Measurements from ENCODE around the gene NUAK1.

NUAK1 gene

DNA sequence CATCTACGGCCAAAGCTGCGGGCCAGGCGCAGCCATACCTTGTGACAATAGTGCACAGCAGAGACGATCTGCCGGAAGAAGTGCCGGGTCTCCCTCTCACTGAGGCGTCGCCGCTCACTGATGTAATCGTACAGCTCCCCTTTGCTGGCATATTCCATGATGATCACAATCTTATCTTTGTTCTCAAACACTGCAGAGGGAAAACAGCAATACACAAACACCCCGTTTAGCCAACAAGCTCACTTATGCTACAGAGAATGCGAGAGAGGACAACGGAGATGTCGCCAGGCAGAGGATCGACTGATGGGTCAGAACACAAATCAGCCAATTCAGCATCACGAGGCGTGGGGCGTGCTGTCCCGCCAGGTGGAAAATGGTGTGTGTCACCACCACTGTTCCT lies 52.1 kb downstream of the NUAK1 start:
- H3K4me3 ChIP-seq (IDR thresholded peaks at IDR 0.05; ENCODE audit: insufficient read depth, low read depth, low read length) = no peak overlapping the region
- TF ChIP-seq CTCF (conservative IDR thresholded peaks at IDR 0.05; ENCODE audit: low read depth, low read length) = no peak
- no peaks in the 10 kb centered on the region for H4K20me1 ChIP-seq (ENCODE audit: insufficient read depth)
- no peak overlapping the region for H2AFZ ChIP-seq (ENCODE audit: low read depth)
- H3K36me3 ChIP-seq (ENCODE audit: insufficient read depth) = 0 out of 2 replicates have a peak, but pooled peaks cover 2% of the 10 kb centered on the region
- no peak overlapping the region for H3K4me2 ChIP-seq
- H3K9ac ChIP-seq = no peak overlapping the region
- H3K79me2 ChIP-seq (ENCODE audit: insufficient read depth, low read depth) = no peaks in the 10 kb centered on the region
- H3K27ac ChIP-seq = no peak overlapping the region
- H3K4me1 ChIP-seq (ENCODE audit: low read depth, poor library complexity, severe bottlenecking) = no peaks in the 10 kb centered on the region
- no peaks in the 10 kb centered on the region for H3K27me3 ChIP-seq (ENCODE audit: insufficient read depth, low read depth)

GRCh38 chr12:106085213-106085612 lies 53.5 kb downstream of the NUAK1 start:
- H3K27me3 ChIP-seq (ENCODE audit: insufficient read depth, low read depth) = no peaks in the 10 kb centered on the region
- H3K4me1 ChIP-seq (ENCODE audit: low read depth, poor library complexity, severe bottlenecking) = no peaks in the 10 kb centered on the region
- no peak overlapping the region for H3K4me2 ChIP-seq
- no peaks in the 10 kb centered on the region for H3K79me2 ChIP-seq (ENCODE audit: insufficient read depth, low read depth)
- H3K4me3 ChIP-seq (IDR thresholded peaks at IDR 0.05; ENCODE audit: insufficient read depth, low read depth, low read length) = no peak overlapping the region
- no peak overlapping the region for H2AFZ ChIP-seq (ENCODE audit: low read depth)
- no peak for TF ChIP-seq CTCF (conservative IDR thresholded peaks at IDR 0.05; ENCODE audit: low read depth, low read length)
- 0 out of 2 replicates have a peak, but pooled peaks cover 2% of the 10 kb centered on the region for H3K36me3 ChIP-seq (ENCODE audit: insufficient read depth)
- H3K27ac ChIP-seq = no peak overlapping the region
- H3K9ac ChIP-seq = no peak overlapping the region
- no peaks in the 10 kb centered on the region for H4K20me1 ChIP-seq (ENCODE audit: insufficient read depth)

DNA sequence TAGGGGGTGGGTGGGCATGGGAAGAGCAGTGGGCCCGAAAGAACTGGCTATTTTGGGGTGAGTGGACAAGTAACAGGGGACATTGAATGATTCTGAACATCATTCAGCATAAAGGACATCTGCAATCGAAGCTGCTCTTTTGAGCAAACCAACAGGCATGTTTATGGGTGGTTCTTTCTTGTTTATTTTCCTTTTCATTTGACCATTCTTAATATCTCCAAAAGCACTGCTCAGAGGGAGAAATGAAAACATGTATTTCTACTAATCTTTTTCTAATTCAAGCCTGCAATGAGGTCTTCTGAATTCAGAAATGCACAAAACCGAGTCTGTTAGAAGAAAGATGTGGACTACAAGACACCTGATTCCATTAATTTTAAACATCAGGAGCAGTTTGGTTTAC lies 54.0 kb downstream of the NUAK1 start:
- no peaks in the 10 kb centered on the region for H3K27me3 ChIP-seq (ENCODE audit: insufficient read depth, low read depth)
- TF ChIP-seq CTCF (conservative IDR thresholded peaks at IDR 0.05; ENCODE audit: low read depth, low read length) = no peak
- H3K4me1 ChIP-seq (ENCODE audit: low read depth, poor library complexity, severe bottlenecking) = no peaks in the 10 kb centered on the region
- no peak overlapping the region for H3K27ac ChIP-seq
- H4K20me1 ChIP-seq (ENCODE audit: insufficient read depth) = no peaks in the 10 kb centered on the region
- H3K4me2 ChIP-seq = no peak overlapping the region
- H3K36me3 ChIP-seq (ENCODE audit: insufficient read depth) = 0 out of 2 replicates have a peak, but pooled peaks cover 2% of the 10 kb centered on the region
- H3K79me2 ChIP-seq (ENCODE audit: insufficient read depth, low read depth) = no peaks in the 10 kb centered on the region
- no peak overlapping the region for H3K4me3 ChIP-seq (IDR thresholded peaks at IDR 0.05; ENCODE audit: insufficient read depth, low read depth, low read length)
- H2AFZ ChIP-seq (ENCODE audit: low read depth) = no peak overlapping the region
- H3K9ac ChIP-seq = no peak overlapping the region

DNA sequence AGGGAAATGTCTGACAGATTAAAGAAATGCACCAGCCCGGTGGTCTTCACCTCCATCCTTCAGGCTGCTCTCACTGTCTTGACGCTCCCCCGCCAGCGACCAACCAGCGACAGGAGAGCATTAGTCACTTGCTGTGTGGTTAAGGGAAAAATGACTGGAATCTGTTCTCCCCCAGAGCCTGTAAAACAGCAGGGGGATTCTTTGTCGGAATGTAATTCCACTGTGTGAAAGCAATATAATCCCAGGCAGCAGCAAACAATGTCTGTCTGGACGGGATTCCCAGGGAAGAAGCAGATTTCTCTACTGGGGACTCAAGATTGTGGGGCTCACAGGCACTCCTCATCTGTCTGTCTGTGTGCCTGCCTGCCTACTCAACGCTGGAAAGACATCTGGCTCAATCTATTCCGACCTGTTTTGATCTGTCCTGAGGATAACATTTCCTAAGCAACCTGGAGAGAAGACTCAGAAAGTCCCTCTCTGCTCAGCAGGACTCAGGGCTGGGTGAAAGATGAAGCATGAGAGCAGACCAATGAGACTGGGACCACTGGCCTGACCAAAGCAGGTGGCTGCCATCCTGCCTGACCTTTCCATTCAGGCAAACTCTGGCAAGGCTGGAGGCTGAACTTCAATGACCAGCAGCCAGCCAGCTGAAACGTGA lies 54.6 kb downstream of the NUAK1 start:
- no peak overlapping the region for H3K27ac ChIP-seq
- H3K9ac ChIP-seq = no peak overlapping the region
- H2AFZ ChIP-seq (ENCODE audit: low read depth) = no peak overlapping the region
- no peak overlapping the region for H3K4me2 ChIP-seq
- no peaks in the 10 kb centered on the region for H4K20me1 ChIP-seq (ENCODE audit: insufficient read depth)
- H3K36me3 ChIP-seq (ENCODE audit: insufficient read depth) = 0 out of 2 replicates have a peak, but pooled peaks cover 2% of the 10 kb centered on the region
- H3K4me1 ChIP-seq (ENCODE audit: low read depth, poor library complexity, severe bottlenecking) = no peaks in the 10 kb centered on the region
- TF ChIP-seq CTCF (conservative IDR thresholded peaks at IDR 0.05; ENCODE audit: low read depth, low read length) = no peak
- no peak overlapping the region for H3K4me3 ChIP-seq (IDR thresholded peaks at IDR 0.05; ENCODE audit: insufficient read depth, low read depth, low read length)
- no peaks in the 10 kb centered on the region for H3K79me2 ChIP-seq (ENCODE audit: insufficient read depth, low read depth)
- no peaks in the 10 kb centered on the region for H3K27me3 ChIP-seq (ENCODE audit: insufficient read depth, low read depth)

Measured in KMS-11 (cell line).